Activated CD4-positive, alpha-beta T cell treated with anti-CD3 and anti-CD28 coated beads, Interleukin-2, amount 10 ng/mL, durations not matched to agents 24 days and 14 days (primary cell): ENCODE measurements around the gene WASHC4. TPM values are rescaled to one million over a fixed set of nuclear protein-coding genes. Genes with fewer than 3 reads are reported as not detected.

ENCODE experiments used
- DNase-seq: peaks from one replicate; pipeline ENCODE4 v3.0.0; 2022
- H3K27ac Mint-ChIP-seq: one replicate; pipeline ENCODE4 v1.8.0; 2022; ENCODE audit warnings: mild to moderate bottlenecking, mixed read lengths
- H3K27me3 Mint-ChIP-seq: one replicate; pipeline ENCODE4 v1.8.0; 2022; ENCODE audit warnings: mixed read lengths
- H3K36me3 Mint-ChIP-seq: one replicate; pipeline ENCODE4 v1.8.0; 2022; ENCODE audit warnings: low read depth, mild to moderate bottlenecking, mixed read lengths
- H3K4me1 Mint-ChIP-seq: one replicate; pipeline ENCODE4 v1.8.0; 2021; ENCODE audit warnings: mixed read lengths
- H3K4me3 Mint-ChIP-seq: one replicate; pipeline ENCODE4 v1.8.0; 2022; ENCODE audit warnings: mild to moderate bottlenecking, moderate library complexity, mixed read lengths
- H3K9me3 Mint-ChIP-seq: one replicate; pipeline ENCODE4 v1.8.0; 2021; ENCODE audit warnings: mixed read lengths
- intact Hi-C: fragments of 100-400 bp; cut with micrococcal nuclease; formaldehyde crosslinking; loops from one replicate; pipeline ENCODE4 v1.15.1; 2023
- total RNA-seq: library from RNA; stranded (reverse); gene quantifications from 2 replicates; pipeline ENCODE4 v1.2.3, GENCODE V29; 2022

Gene WASHC4
- total RNA-seq, 1 donor from 2014 or later: 36.5 TPM

DNA sequence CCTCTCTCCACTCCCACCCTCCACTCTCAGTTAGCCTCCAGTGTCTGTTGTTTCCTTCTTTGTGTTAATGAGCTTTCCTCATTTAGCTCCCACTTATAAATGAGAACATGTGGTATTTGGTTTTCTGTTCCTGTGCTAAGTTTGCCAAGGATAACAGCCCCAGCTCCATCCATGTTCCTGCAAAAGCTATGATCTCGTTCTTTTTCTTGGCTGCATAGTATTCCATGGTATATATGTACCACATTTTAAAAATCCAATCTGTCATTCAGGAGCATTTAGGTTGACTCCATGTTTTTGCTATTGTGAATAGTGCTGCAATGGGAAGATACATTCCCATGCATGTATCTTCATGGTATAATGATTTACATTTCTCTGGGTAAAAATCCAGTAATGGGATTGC is 2.8 kb upstream of the WASHC4 start:
- no peak for DNase-seq
- Mint-ChIP-seq H3K27ac (no peak overlapping the region), H3K36me3 (no peaks in the 10 kb centered on the region), H3K27me3 (peaks cover 41% of the 10 kb centered on the region), H3K4me3 (no peak overlapping the region), H3K9me3 (peaks cover 4% of the 10 kb centered on the region), H3K4me1 (peaks cover 25% of the 10 kb centered on the region)
- intact Hi-C loops: loop anchor here (5.0 to 10.0 kb wide), 6 partner anchors 133 to 1137 kb away; partner anchors contain the start of genes APPL2, CHST11, NFYB and TDG

DNA sequence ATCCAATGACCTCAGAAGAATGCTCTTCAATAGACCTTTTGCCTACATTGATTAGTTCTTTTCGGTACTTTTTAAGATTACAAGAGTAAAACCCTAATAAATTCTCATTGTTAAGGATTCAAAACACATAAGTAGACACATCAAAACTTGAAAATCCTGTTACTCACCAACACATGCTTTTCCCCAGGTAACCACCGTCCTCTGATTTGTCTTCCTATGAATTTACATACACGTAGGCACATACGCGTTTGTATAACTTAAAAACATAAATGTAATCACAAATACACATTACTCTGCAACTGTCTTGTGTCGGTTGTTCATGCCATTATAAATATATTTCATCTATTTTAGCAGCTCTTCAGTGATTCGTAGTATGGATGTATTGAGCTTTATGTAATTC is 910 bp upstream of the WASHC4 start:
- intact Hi-C loops: loop anchor here (1.0 to 10.0 kb wide), 8 partner anchors 131 to 1139 kb away; partner anchors contain the start of genes APPL2, C12orf75, CHST11 and NFYB
- peaks cover 32% of the 10 kb centered on the region for H3K27me3 Mint-ChIP-seq
- peaks cover 5% of the 10 kb centered on the region for H3K36me3 Mint-ChIP-seq
- H3K4me1 Mint-ChIP-seq: peaks cover 25% of the 10 kb centered on the region
- no peak for DNase-seq
- peak overlapping the region; percentile 96 for H3K4me3 Mint-ChIP-seq
- peaks cover 4% of the 10 kb centered on the region for H3K9me3 Mint-ChIP-seq
- peak overlapping the region; percentile 90 for H3K27ac Mint-ChIP-seq

DNA sequence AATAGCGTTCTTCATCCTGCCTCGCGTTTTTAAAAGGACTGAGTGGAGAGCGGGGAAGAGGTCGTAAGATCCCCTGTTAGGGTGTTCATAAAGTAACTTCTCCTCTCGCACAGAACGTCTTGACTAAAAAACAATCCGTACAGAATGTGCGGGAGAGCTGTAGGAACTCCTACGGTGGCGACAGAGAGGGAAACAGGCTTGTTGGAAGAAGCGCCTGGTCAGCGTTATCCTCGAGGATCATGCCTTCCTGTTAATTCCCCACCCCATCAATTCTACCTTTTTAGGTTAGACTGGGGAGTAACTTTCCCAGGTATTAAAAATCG is 399 bp upstream of the WASHC4 start:
- Mint-ChIP-seq H3K9me3 (peaks cover 4% of the 10 kb centered on the region), H3K36me3 (peaks cover 9% of the 10 kb centered on the region), H3K27ac (peak overlapping the region; percentile 90), H3K27me3 (peaks cover 30% of the 10 kb centered on the region), H3K4me3 (peak overlapping the region; percentile 96), H3K4me1 (peaks cover 29% of the 10 kb centered on the region)
- no peak for DNase-seq
- intact Hi-C loops: loop anchor here (1.0 to 10.0 kb wide), 8 partner anchors 130 to 1140 kb away; partner anchors contain the start of genes APPL2, C12orf75, CHST11 and NFYB

DNA sequence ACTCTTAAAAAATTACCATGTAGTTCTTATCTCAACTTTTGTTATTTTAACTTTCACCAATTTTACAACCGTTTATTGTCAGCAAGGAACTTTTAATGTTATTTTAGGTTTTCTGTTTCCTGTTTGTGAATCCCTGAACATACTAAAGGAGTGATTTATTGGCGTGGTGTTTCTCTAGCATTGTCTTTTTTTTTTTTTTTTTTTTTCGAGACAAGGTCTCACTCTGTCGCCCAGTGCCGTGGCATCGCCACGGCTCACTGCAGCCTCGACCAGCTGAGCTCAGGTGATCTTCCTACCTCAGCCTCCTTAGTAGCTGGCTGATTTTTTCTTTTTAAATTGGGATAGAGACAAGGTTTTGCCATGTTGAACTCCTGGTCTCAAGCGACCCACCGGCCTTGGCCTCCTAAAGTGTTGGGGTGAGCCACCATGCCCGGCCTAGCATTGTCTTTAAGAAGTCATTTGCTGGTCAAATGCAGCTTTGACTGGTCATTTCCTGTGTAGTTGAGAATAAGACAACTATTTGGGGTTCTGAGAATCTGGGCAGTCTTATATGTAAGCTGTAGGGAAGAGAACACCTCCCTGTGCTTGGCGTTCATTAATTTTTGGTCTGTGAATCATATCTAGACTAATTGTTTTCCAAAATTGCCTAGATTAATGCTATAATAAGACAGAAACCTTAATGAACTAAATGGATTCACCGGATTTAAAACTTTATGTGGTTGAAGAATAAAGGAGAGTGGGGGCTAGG is 2.1 kb downstream of the WASHC4 start:
- Mint-ChIP-seq H3K36me3 (peaks cover 25% of the 10 kb centered on the region), H3K4me3 (peak overlapping the region; percentile 96), H3K27ac (peak overlapping the region; percentile 14), H3K4me1 (peaks cover 37% of the 10 kb centered on the region), H3K9me3 (peaks cover 4% of the 10 kb centered on the region), H3K27me3 (peaks cover 13% of the 10 kb centered on the region)
- DNase-seq: no peak
- intact Hi-C loops: loop anchor here (5.0 to 10.0 kb wide), 6 partner anchors 128 to 1142 kb away; partner anchors contain the start of genes APPL2, CHST11, NFYB and TDG

DNA sequence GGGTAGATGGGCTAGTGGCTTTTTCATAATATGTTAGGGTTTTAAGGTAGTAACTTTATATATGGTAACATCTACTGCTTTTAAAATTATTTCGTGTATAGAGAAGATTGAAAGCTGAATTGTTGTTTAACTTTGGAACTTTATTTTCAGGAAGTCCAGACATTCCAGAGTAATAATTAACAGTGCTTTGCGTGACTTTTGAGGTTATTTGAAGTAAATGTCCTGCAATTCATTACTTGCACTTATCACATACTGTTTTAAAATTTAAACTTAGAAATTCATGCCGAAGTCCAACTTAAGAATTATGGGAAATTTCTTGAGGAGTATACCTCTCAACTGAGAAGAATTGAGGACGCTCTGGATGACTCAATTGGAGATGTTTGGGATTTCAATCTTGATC is 3.3 kb downstream of the WASHC4 start:
- Mint-ChIP-seq H3K9me3 (no peaks in the 10 kb centered on the region), H3K4me1 (peaks cover 39% of the 10 kb centered on the region), H3K27ac (no peak overlapping the region), H3K36me3 (peaks cover 33% of the 10 kb centered on the region), H3K4me3 (no peak overlapping the region), H3K27me3 (peaks cover 9% of the 10 kb centered on the region)
- intact Hi-C loops: no loop called here
- DNase-seq: no peak

DNA sequence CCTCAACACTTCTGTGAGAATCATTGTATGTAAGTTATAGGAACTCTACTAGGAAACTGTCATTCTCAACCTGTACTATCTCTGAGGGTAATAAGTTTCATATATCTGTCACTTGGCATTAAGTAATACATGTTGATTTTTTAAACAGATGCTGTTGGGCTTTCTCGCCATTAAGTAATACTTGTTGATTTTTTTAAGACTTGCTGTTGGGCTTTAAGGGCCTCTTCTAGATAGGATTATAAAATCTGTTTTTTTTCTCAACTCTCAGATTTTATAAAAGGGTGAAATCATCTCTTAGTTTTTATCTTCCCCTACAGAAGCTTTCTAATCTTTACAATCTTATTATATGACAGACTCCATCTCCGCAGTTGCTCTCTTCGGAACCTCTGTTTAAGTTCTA is 5.6 kb downstream of the WASHC4 start:
- Mint-ChIP-seq H3K4me1 (peaks cover 31% of the 10 kb centered on the region), H3K4me3 (no peak overlapping the region), H3K27ac (no peak overlapping the region), H3K27me3 (no peaks in the 10 kb centered on the region), H3K36me3 (peaks cover 42% of the 10 kb centered on the region), H3K9me3 (no peaks in the 10 kb centered on the region)
- intact Hi-C loops: no loop called here
- no peak for DNase-seq

DNA sequence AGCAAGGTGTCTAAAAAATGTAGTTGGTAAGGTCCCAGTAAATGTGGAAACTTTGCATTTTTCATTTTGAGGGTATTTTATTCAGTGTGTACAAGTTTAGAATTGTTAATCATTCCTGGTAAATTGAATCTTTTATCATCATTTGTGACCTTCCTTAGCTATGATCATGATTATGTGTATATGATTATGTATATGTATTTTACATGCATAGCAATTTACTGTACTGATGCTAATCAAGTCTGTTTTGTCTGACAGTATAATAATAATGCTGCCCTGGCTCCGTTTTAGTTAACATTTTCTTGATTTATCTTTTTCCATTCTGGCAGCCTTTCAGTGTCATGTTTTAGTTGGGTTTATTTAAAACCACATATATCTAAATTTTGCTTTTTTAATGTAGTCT is 9.4 kb downstream of the WASHC4 start:
- Mint-ChIP-seq H3K4me1 (peaks cover 12% of the 10 kb centered on the region), H3K27ac (no peak overlapping the region), H3K27me3 (no peaks in the 10 kb centered on the region), H3K36me3 (peaks cover 64% of the 10 kb centered on the region), H3K4me3 (no peak overlapping the region), H3K9me3 (no peaks in the 10 kb centered on the region)
- intact Hi-C loops: no loop called here
- no peak for DNase-seq

DNA sequence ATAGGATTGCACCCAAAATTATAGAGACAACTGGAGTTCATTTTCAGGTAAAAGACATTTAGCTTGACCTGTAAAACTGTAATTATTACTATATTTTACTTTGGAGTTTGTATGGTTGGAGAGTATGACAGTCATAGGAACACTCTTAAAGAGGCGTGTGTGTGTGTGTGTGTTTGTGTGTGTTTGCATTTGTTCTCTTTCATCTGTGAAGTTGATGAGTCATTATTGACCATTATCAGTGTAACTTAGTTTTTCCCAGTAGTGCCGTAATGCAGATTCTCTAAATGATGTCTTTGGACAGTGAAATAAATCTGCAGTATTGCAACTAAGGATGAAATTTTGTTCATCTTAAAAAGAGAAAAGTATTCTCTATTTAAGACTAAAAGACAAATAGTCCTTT is 13.0 kb downstream of the WASHC4 start:
- Mint-ChIP-seq H3K4me3 (no peak overlapping the region), H3K27ac (no peak overlapping the region), H3K4me1 (peaks cover 3% of the 10 kb centered on the region), H3K36me3 (peaks cover 60% of the 10 kb centered on the region), H3K27me3 (no peaks in the 10 kb centered on the region), H3K9me3 (no peaks in the 10 kb centered on the region)
- DNase-seq: no peak
- intact Hi-C loops: no loop called here

DNA sequence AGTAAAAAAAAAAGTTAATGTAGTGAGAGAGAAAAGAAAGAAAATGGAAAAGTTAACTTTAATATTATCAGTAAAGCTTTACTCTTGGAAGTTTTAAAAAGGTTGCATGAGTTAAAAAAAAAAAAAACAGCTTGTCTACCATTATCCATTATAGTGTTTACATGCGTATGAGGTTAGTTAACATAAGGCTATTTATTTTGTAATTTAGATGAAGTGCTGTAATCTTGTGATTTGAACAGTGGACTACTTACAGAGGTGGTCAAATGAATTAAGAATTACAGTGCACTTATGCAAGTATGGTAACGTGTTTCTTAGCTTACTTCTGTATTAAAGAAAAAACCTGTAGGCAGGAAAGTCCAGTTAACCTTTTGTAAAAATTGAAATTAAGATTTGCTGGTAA is 30.7 kb downstream of the WASHC4 start:
- Mint-ChIP-seq H3K4me1 (peaks cover 2% of the 10 kb centered on the region), H3K9me3 (no peaks in the 10 kb centered on the region), H3K27me3 (no peaks in the 10 kb centered on the region), H3K4me3 (no peak overlapping the region), H3K36me3 (peaks cover 61% of the 10 kb centered on the region), H3K27ac (no peak overlapping the region)
- intact Hi-C loops: no loop called here
- no peak for DNase-seq

DNA sequence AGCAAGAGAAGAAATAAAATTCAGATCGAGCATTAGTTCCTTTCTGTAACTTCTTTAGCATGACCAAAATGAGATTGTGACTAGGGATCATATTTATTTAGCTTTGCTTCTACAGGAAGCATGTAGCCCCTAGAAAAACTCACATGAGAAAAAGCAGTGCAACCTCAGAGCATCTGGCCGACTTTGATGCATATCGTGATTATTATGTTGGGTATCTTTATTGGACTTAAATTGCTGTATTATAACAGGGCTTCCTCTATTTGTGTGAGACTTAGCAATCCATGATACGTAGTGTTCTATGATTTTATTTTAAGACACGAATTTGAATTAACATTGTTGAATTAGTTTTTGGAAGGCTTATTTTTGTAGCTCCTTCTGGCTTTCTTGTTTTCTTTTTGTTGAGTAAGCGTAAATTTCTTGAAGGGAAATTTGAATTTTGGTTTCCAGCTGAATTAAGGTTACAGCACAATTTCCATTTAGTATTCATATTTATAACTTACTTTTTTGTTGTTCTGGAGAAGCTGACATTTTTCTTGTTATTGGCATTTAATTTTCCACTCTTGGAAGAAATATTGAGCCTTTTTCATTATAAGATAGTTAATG is 33.9 kb downstream of the WASHC4 start:
- H3K36me3 Mint-ChIP-seq: peaks cover 51% of the 10 kb centered on the region
- H3K4me1 Mint-ChIP-seq: no peaks in the 10 kb centered on the region
- no peaks in the 10 kb centered on the region for H3K27me3 Mint-ChIP-seq
- no peaks in the 10 kb centered on the region for H3K9me3 Mint-ChIP-seq
- intact Hi-C loops: no loop called here
- no peak overlapping the region for H3K4me3 Mint-ChIP-seq
- DNase-seq: no peak
- H3K27ac Mint-ChIP-seq: no peak overlapping the region

DNA sequence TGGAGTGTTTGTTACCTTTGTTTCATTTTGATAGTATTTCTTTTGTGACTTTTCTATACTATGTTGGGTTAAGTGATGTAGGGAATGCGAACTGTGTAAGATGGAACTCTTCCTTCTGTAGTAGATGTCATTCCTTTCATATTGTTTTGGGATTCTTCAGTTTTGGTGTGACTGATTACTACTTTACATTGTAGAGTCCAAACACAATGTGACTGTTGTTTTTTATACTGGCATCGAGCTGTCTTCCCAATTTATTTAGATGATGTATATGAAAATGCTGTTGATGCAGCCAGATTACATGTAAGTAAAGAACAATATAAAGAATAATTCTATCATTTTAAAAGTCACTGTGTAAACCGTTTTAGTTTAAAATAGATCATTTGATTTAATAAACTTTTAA is 34.7 kb downstream of the WASHC4 start:
- H3K9me3 Mint-ChIP-seq: no peaks in the 10 kb centered on the region
- peaks cover 52% of the 10 kb centered on the region for H3K36me3 Mint-ChIP-seq
- H3K4me3 Mint-ChIP-seq: no peak overlapping the region
- no peaks in the 10 kb centered on the region for H3K27me3 Mint-ChIP-seq
- intact Hi-C loops: no loop called here
- no peak overlapping the region for H3K27ac Mint-ChIP-seq
- no peak for DNase-seq
- H3K4me1 Mint-ChIP-seq: no peaks in the 10 kb centered on the region

DNA sequence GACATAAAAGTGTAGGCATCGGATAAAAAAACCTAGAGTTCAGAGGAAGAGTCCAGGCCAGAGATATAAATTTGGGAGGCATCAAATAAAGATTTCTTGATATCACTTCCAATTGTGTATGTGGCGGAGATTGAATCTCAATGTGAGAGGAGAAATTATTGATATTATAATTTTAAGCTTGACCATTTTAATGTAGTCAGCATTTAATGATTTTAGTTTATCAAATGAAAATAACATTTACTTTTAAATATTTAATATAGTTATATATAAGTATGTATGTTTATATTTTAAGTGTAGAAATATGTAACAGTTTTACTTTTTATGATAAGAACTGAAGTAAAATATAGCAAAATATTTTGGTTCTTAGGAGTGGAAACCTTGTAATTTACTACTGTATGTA is 48.7 kb downstream of the WASHC4 start:
- H3K4me1 Mint-ChIP-seq: peaks cover 2% of the 10 kb centered on the region
- no peaks in the 10 kb centered on the region for H3K27me3 Mint-ChIP-seq
- no peak overlapping the region for H3K27ac Mint-ChIP-seq
- no peaks in the 10 kb centered on the region for H3K9me3 Mint-ChIP-seq
- H3K36me3 Mint-ChIP-seq: peaks cover 38% of the 10 kb centered on the region
- DNase-seq: no peak
- no peak overlapping the region for H3K4me3 Mint-ChIP-seq
- intact Hi-C loops: no loop called here

DNA sequence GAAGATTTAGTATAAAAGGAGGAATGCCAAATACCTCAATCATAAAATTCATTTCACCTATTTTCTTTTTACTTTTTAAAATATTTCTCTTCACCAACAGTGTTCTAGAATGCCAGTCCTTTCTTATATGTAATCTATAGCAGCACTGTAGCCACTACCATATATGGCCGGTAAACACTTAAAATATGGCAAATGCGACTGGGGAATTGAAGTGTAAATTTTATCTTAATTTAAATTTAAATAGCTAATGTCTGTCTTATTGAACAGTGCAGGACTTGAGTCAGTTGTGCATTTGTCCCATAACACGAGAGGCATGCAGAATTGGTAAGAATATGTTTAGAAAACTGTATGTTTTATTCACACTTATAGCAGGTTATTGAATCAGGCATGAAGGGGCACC is 50.1 kb downstream of the WASHC4 start:
- Mint-ChIP-seq H3K36me3 (peaks cover 40% of the 10 kb centered on the region), H3K4me3 (no peak overlapping the region), H3K4me1 (peaks cover 2% of the 10 kb centered on the region), H3K9me3 (no peaks in the 10 kb centered on the region), H3K27me3 (no peaks in the 10 kb centered on the region), H3K27ac (no peak overlapping the region)
- no peak for DNase-seq
- intact Hi-C loops: no loop called here

DNA sequence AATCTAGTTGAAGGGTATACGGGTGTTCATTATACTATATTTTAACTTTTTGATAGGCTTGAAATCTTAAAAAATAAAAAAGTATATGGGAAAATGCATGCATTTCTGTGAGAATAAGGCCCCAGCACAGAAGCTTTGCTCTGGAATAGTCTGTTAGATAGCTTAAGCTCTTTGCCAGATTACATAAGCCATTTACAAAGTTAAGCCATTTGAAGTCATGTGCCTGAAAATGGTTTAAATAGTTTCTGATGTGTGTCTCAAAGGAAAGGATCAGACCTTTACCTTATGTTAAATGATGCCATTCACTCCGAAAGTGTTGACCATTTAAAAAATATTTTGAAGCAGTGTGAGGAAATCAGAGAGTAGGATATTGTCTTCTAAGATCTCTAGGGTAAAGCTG is 51.3 kb downstream of the WASHC4 start:
- intact Hi-C loops: no loop called here
- H3K27me3 Mint-ChIP-seq: no peaks in the 10 kb centered on the region

More for the DNA sequence above, 51.3 kb downstream of the WASHC4 start:
- DNase-seq: no peak
- Mint-ChIP-seq H3K4me3 (no peak overlapping the region), H3K36me3 (peaks cover 48% of the 10 kb centered on the region), H3K4me1 (peaks cover 2% of the 10 kb centered on the region), H3K27ac (no peak overlapping the region), H3K9me3 (no peaks in the 10 kb centered on the region)
